Eye (tissue), 1 donor: ENCODE measurements around the gene PPP1R18.
A peak's percentile ranks its signal among the peaks of the same experiment; 100 is the strongest.
"Not testable (repeated sequence)": the region's sequence is repeated elsewhere in the genome, so short reads cannot be mapped to it uniquely, and the experiment has no call there.

Experiments used
- DNase-seq: peaks from one replicate; pipeline ENCODE4 v3.0.0-alpha.2; 2015

PPP1R18 gene

GRCh38 chr6:30657922-30658321, 28.5 kb downstream of the PPP1R18 start:
- not testable (repeated sequence) for DNase-seq

GRCh38 chr6:30657454-30657853, 29.0 kb downstream of the PPP1R18 start:
- DNase-seq = no peak

GRCh38 chr6:30656513-30656912, 29.9 kb downstream of the PPP1R18 start:
- DNase-seq = no peak

- DNase-seq = no peak
Measured at GRCh38 chr6:30655743-30656094, 30.7 kb downstream of the PPP1R18 start.

GRCh38 chr6:30654798-30655742, 31.4 kb downstream of the PPP1R18 start:
- no peak for DNase-seq

GRCh38 chr6:30651143-30651542, 35.3 kb downstream of the PPP1R18 start:
- DNase-seq = no peak

GRCh38 chr6:30647242-30648116, 39.0 kb downstream of the PPP1R18 start:
- DNase-seq = peak; percentile 96

GRCh38 chr6:30646450-30647241, 39.8 kb downstream of the PPP1R18 start, which contains the start of gene C6orf136:
C6orf136 (plus strand) TSS chr6:30647133; CDS start chr6:30647232, 99 bp downstream.
- peak; percentile 97 for DNase-seq

GRCh38 chr6:30645989-30646388, 40.5 kb downstream of the PPP1R18 start:
- no peak for DNase-seq

- no peak for DNase-seq
Measured at GRCh38 chr6:30644769-30645168, 41.7 kb downstream of the PPP1R18 start.

GRCh38 chr6:30643656-30644055, 42.8 kb downstream of the PPP1R18 start:
- DNase-seq = no peak

- DNase-seq = no peak
Measured at GRCh38 chr6:30641048-30641447, 45.4 kb downstream of the PPP1R18 start.

- no peak for DNase-seq
Measured at GRCh38 chr6:30640481-30640880, 46.0 kb downstream of the PPP1R18 start.

GRCh38 chr6:30635834-30636233, 50.6 kb downstream of the PPP1R18 start:
- DNase-seq = no peak

- peak; percentile 94 for DNase-seq
Measured at GRCh38 chr6:30626484-30627366, 59.7 kb downstream of the PPP1R18 start, which contains the start of gene ATAT1. ATAT1 (plus strand) TSS chr6:30626874.
